GM19438 (cell line): ENCODE measurements around the gene STRA6.

Experiments used
- ATAC-seq: cut with Tn5 transposase; IDR thresholded peaks from one replicate; pipeline ENCODE4 v1.9.1; 2021; ENCODE audit warnings: low read depth; ENCODE audit not compliant: unreplicated experiment

STRA6 gene, protein sequence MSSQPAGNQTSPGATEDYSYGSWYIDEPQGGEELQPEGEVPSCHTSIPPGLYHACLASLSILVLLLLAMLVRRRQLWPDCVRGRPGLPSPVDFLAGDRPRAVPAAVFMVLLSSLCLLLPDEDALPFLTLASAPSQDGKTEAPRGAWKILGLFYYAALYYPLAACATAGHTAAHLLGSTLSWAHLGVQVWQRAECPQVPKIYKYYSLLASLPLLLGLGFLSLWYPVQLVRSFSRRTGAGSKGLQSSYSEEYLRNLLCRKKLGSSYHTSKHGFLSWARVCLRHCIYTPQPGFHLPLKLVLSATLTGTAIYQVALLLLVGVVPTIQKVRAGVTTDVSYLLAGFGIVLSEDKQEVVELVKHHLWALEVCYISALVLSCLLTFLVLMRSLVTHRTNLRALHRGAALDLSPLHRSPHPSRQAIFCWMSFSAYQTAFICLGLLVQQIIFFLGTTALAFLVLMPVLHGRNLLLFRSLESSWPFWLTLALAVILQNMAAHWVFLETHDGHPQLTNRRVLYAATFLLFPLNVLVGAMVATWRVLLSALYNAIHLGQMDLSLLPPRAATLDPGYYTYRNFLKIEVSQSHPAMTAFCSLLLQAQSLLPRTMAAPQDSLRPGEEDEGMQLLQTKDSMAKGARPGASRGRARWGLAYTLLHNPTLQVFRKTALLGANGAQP

DNA sequence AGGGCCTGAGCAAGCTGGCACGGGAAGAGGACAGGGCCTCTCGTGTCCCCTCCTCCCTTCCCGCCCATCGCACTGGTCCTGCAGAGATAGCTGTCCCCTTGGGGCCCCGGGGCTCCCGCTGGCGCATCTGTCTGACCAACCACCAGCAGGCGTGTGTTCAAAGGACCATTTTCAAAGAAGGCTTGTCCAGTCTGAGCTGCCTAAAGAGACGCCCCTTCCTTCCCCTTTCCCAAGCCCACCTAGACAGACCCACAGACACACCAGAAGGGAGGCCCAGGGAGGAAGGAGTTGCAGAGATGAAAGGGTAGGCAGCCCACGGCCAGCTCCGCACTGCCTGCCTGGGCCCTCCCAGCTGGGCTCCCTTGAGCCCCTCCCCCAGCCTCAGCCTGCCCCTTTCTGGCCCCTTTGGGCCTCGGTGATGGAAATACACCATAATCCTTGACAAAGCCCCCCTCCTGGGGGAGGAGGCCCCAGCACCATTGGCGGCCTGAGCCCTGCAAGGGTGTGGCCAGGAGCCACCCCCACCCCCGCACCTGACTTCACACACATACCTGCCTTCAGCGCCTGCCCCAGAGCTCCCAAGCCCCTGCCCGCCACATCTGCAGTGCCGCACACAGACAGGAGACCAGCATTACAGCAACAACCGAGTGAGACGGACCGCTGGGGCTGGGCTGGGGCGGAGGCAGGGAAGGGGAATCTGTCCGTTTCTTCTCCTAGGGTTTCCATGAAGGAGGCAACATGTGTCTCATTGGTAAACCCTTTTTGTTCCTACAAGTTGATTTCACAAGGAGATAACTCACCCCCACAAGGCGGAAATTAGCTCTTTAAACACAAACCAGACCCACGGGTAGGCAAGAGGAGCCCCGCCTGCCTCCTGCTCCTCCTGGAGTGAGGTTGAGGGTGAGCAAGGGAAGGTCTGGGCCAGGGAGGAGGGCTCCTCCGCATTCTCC, at the start of gene STRA6:
Gene STRA6 (minus strand): TSS at position 336 of the 950 bp plus-strand sequence. CDS start 520 bp downstream, outside the sequence.
- no peak for ATAC-seq

GRCh38 chr15:74252291-74252690, 49.7 kb upstream of the STRA6 start:
- no peak for ATAC-seq

- no peak for ATAC-seq
These were observed 48.7 kb upstream of the STRA6 start for GRCh38 chr15:74251131-74251811.

DNA sequence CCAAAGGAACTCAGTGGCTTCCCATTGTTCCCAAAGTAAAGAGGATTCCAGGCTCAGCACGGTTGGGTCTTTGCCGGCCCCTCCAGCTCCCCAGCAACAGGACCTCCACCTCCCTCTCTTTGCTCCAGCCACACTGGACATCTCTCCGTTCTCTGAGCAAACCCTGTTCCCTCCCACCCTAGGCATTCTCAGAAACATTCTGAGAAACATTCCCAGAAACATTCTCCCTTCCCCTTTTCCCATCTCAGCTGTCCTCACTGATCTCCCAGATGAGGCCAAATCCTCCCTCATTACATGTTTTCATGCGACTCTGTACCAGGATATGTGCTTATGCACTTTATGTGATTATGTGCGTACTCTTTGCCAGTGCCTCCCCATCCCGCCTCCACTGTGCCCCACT, 47.7 kb upstream of the STRA6 start:
- ATAC-seq = no peak

- ATAC-seq = no peak
These were observed 42.9 kb upstream of the STRA6 start for GRCh38 chr15:74245342-74245931.

DNA sequence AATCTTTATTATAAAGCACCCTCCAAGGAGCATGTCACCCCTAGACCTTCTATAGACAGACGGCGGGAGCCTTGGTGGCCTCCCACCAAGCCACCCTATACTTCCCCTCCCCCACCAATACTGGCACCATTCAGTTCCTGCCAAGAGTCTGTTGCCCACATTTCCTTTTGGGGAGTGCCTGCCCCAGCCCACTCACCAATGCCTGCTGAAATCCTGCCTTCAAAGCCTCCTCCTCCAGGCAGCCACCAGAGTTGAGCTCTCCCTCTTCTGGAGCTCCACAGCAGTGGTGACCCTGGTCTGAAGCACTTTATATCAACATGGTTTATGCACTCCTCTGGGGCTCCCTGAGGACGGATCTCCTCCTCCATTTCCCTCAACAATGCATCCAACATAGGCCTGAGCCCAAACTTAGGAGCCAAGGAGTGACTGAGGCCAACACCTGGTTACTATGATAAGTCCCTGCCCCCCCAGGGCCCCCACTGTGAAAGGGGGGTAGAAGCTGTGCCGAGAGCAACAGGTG, 42.3 kb upstream of the STRA6 start:
- ATAC-seq = no peak

DNA sequence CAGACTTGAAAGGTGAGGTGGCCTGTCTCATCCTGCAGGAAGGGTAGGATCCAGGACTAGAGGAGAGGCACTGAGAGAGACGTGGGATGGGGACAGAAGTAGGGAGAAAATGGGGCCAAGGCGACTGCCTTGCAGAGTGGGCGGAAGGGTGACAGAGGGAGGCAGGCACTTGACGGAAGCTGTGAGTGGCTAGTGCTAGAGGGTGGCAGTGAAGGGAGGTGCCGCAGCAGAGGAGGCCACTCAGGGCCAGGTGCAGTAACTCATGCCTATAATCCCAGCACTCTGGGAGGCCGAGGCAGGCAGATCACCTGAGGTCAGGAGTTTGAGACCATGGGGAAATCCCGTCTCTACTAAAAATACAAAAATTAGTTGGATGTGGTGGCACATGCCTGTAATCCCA, 40.8 kb upstream of the STRA6 start:
- ATAC-seq = no peak

DNA sequence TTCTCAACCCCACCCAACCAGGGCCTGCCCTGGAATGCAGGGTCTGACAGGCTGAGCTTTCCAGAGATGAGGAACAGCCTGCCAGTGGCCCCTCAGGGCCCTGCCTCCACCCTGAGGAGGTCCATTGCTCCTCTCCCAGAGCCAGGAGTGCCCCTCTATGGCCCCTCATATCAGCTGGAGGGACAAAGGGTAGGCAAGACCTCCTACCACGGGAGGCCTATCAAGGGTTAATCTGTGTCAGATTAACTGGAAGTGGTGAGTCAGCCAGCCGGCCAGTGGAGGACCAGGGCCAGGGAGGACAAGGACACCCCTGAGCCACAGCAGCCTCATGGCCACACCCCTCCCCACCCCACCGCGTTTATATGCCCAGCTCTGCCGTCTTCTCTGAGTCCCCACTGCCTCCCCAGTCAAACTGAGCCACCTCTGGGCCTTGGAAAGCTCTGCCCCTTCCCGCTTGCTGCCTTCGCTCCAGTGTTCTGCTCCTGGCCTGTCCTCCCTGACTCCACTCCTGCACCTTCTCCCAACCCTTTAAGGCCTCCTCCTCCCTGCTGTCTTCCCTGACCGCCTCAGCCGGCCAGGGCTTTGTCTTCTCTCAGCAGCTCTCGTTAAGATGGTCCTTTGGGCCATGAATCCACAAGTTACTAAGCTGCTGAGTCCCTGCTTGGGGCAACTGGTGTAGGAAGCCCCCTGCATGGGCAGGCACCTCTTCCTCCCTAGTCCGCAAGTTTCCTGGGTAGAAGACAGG, 40.0 kb upstream of the STRA6 start:
- no peak for ATAC-seq

DNA sequence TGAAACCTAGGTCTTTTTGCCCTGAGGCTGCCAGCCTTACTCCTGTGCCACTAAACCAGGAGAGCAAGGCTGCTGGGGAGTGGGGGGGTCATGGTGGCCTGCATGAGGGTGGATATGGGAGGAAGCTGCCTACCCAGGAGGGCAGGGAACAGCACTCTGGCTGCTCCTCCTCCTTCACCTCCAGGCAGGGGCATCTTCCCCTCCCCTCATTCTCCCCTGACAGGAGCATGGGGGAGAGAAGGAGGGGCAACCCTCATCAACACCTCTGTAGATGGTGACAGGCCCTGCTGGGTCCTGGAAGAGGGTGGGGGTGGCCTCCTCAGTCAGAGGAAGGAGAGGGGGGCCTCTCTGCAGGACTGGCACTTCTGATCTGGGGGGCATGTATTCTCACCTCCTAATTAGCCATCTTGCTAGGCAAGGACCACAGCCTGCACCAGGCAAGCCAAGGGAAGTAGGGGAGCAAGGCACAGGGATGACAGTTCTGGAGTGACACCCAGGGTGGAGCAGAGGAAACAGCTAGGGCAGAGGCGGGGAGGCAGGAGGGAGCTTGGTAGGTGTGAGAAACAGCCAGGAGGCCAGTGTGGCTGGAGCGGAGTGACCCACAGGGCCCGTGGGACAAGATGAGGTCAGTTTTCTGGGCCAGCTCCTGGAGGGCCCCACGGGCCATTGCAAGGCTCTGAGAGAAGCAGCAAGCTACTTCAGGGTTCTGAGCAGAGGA, 38.5 kb upstream of the STRA6 start:
- ATAC-seq = no peak

- ATAC-seq = no peak
These were observed 37.5 kb upstream of the STRA6 start for GRCh38 chr15:74240002-74240568.

DNA sequence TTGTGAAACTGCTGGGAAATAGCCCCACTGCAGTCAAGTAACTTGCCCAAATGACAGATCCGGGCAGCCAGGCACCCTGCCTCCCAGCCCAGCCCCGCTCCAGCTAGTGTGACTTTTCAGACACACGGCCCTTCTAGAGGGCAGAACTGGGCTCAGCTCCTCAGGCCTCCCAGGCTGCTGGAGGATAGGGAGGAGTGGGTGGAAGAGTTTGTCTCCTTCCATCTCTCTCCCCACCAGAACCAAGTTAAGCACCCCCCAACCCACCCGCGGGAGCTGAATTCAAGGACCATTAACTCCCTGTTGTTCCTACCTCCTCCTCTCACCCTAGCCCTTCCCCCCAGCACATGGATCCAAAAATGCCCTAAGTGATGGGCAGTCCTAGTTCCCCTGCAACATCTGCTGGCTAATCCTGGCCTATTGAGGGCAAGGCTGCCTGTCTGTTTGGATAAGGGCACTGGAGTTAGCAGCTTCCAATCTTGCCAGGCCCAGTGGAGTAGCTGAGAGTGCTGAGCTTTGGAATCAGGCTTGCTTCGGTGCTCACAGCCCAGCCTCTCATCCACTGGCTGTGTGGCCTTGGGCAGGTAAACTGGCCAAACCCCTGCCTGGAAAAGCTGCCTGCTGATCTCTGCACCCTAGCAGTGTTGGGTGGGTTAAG, 36.6 kb upstream of the STRA6 start:
- ATAC-seq = no peak

GRCh38 chr15:74235962-74236361, 33.4 kb upstream of the STRA6 start, which contains the start of gene CCDC33:
CCDC33 (plus strand) TSS chr15:74236326; CDS start chr15:74236720, 394 bp downstream.
- ATAC-seq = no peak

- ATAC-seq = no peak
These were observed 31.9 kb upstream of the STRA6 start for GRCh38 chr15:74234598-74234875.

GRCh38 chr15:74233851-74234597, 31.4 kb upstream of the STRA6 start:
- ATAC-seq = no peak

DNA sequence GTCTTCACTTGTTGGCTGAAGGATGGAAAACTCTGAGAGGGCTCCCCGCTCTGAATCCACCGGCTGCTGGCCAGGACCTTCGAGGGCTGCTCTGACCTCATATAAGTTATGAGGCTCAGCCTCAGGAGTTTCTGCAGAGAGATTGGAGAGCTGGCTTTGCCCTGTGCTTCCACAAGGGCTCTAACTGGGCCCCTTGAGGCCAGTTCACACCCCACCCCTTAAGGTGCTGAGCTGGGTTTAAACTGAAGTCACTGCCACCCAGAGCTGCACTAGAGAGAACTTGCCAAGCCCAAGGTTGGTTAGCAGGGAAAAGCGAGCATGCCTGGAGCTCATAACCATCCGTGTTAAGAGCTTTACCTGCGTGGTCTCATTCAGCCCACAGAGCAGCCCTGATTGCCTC, 30.8 kb upstream of the STRA6 start:
- ATAC-seq = no peak

DNA sequence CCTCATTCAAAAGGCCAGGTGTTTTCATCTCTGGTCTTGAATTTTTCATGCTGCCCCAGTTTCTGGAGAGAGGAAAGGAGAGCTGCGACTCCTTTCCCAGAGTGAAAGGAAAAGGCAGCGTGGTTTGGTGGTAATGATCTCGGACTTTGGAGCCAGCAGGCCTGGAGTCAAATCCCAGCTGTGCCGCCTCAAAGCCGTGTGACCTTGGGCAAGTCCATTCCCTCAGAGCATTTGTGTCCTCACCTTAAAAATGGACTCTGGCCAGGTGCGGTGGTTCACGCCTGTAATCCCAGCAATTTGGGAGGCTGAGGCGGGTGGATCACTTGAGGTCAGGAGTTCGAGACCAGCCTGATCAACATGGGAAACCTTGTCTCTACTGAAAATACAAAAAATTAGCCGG, 28.9 kb upstream of the STRA6 start:
- no peak for ATAC-seq

- no peak for ATAC-seq
These were observed 27.1 kb upstream of the STRA6 start for GRCh38 chr15:74229686-74230085.
